ENCODE measurements around the gene FHL3. TPM values are rescaled to one million over a fixed set of nuclear protein-coding genes. Genes with fewer than 3 reads are reported as not detected.
A peak's percentile ranks its signal among the peaks of the same experiment; 100 is the strongest.

The FHL3 gene
- total and polyA plus RNA-seq, 9 of the 15 experiments (the other 6 are each of a cell fraction or from before 2014, with no cell fraction given): 6.1 to 144 (median 34.1) TPM

GRCh38 chr1:37998913-37999429 lies 6.3 kb downstream of the FHL3 start (continued):
- TF ChIP-seq ESRRA (IDR thresholded peaks at IDR 0.05; ENCODE audit: borderline replicate concordance, low read depth) (no peak), TFAM (CRISPR knock-in tag; conservative IDR thresholded peaks at IDR 0.05) (no peak), ZBTB17 (CRISPR knock-in tag; IDR thresholded peaks at IDR 0.05) (peak; percentile 81; the same call in 1 of the 2 replicates), MCM3 (IDR thresholded peaks at IDR 0.05) (no peak), BRD4 (IDR thresholded peaks at IDR 0.05) (0 out of 2 replicates have a peak, but pooled peaks have one; percentile 11), UBTF (IDR thresholded peaks at IDR 0.05; ENCODE audit: borderline replicate concordance in 1 of 2, low read depth in 2 of 2, low read length in 2 of 2) (0 out of 4 replicates have a peak, but pooled peaks of 1 of the 2 experiments have one; percentile 15), ZNF76 (CRISPR knock-in tag; IDR thresholded peaks at IDR 0.05; ENCODE audit: borderline replicate concordance) (0 out of 2 replicates have a peak, but pooled peaks have one; percentile 63), KHSRP (IDR thresholded peaks at IDR 0.05) (no peak), SMAD1 (IDR thresholded peaks at IDR 0.05; ENCODE audit: low read depth, low read length, partially characterized antibody) (no peak), CREB5 (CRISPR knock-in tag; IDR thresholded peaks at IDR 0.05) (0 out of 2 replicates have a peak, but pooled peaks have one; percentile 27), NR4A1 (CRISPR knock-in tag; IDR thresholded peaks at IDR 0.05) (peak; percentile 72; the same call in 1 of the 2 replicates), NR4A1 (tag; IDR thresholded peaks at IDR 0.05) (no peak), JUNB (CRISPR knock-in tag; conservative IDR thresholded peaks at IDR 0.05) (no peak), FOXA3 (CRISPR knock-in tag; conservative IDR thresholded peaks at IDR 0.05 in 1 of 2, IDR thresholded peaks at IDR 0.05 in 1 of 2) (peak in 1 of 2 experiments; percentile 79; a peak in 1 of 4 replicates), RNF219 (CRISPR knock-in tag; IDR thresholded peaks at IDR 0.05) (no peak), CUX1 (CRISPR knock-in tag; IDR thresholded peaks at IDR 0.05) (peak; percentile 77; the same call in 1 of the 2 replicates)
